ENCODE measurements around the gene SRPK3.

SRPK3 gene
- long read RNA-seq, result 0 reads

GRCh38 chrX:153780678-153781427 lies at the start of gene SRPK3:
Gene SRPK3, plus strand, starts transcription at chrX:153781041. Its CDS starts 46 bp downstream, at chrX:153781087.
- Histone ChIP-seq H3K27ac (replicated peaks) (no peak within 1 kb of the TSS), H3K4me3 (replicated peaks; ENCODE audit: insufficient read depth, low read length) (no peak within 1 kb of the TSS), H3K27me3 (ENCODE audit: insufficient read depth, poor library complexity, severe bottlenecking) (no peaks in the 10 kb centered on the region)
- DNase-seq (ENCODE audit: low read depth in 1 of 2, low spot score in 1 of 2), result no peak
- TF ChIP-seq CTCF (IDR thresholded peaks at IDR 0.05; ENCODE audit: insufficient read depth, low read length) (no peak), REST (IDR thresholded peaks at IDR 0.05; ENCODE audit: insufficient replicate concordance, low read depth) (no peak), GABPA (IDR thresholded peaks at IDR 0.05; ENCODE audit: low read depth) (no peak), POLR2AphosphoS5 (IDR thresholded peaks at IDR 0.05; ENCODE audit: low read depth) (no peak), SPI1 (IDR thresholded peaks at IDR 0.05; ENCODE audit: borderline replicate concordance, low read depth) (no peak)

DNA sequence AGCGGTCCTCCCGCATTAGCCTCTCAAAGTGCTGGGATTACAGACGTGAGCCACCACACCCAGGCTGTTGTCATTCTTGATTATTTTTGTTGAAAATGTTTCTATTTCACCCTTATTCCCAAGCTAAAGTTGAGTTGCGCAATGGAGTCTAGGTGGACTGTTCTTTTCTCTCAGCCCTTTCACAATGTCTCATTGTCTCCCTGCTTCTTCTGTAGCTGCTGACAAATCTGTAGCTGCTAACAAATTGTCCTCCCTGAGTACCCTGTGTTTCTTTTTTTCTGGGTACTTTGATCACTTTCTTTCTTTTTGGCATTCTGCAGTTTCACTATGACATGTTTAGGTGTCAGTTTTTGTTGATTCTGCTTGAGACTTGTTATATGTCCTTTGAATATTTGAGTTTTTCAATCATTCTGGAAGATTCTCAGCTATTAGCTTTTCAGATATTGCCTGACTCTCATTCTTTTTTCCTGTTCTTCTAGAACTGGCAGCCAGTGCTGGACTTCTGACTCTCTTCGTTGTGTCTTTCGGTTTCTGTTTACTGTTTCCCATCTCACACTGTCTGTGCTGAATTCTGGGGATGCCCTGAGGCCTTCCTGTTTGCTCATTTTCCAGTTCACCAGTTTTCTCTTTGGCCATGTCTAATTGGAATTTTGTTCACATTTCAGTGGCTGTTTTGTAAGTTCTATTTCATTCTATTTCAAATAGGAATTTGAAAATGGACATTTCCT lies 49.6 kb upstream of the SRPK3 start:
- Histone ChIP-seq H3K27ac (replicated peaks) (no peak overlapping the region), H3K27me3 (ENCODE audit: insufficient read depth, poor library complexity, severe bottlenecking) (no peaks in the 10 kb centered on the region), H3K4me3 (replicated peaks; ENCODE audit: insufficient read depth, low read length) (no peak overlapping the region)
- DNase-seq (ENCODE audit: low read depth in 1 of 2, low spot score in 1 of 2), result peak in 1 of 2 experiments; percentile 13
- TF ChIP-seq GABPA (IDR thresholded peaks at IDR 0.05; ENCODE audit: low read depth), result no peak
- TF ChIP-seq REST (IDR thresholded peaks at IDR 0.05; ENCODE audit: insufficient replicate concordance, low read depth), result no peak
- no peak for TF ChIP-seq CTCF (IDR thresholded peaks at IDR 0.05; ENCODE audit: insufficient read depth, low read length)

- H3K27ac ChIP-seq (replicated peaks), result no peak overlapping the region
- H3K4me3 ChIP-seq (replicated peaks; ENCODE audit: insufficient read depth, low read length), result no peak overlapping the region
- no peak for DNase-seq (ENCODE audit: low read depth in 1 of 2, low spot score in 1 of 2)
- no peaks in the 10 kb centered on the region for H3K27me3 ChIP-seq (ENCODE audit: insufficient read depth, poor library complexity, severe bottlenecking)
- TF ChIP-seq REST (IDR thresholded peaks at IDR 0.05; ENCODE audit: insufficient replicate concordance, low read depth) (no peak), GABPA (IDR thresholded peaks at IDR 0.05; ENCODE audit: low read depth) (no peak), CTCF (IDR thresholded peaks at IDR 0.05; ENCODE audit: insufficient read depth, low read length) (no peak), POLR2AphosphoS5 (IDR thresholded peaks at IDR 0.05; ENCODE audit: low read depth) (no peak), SPI1 (IDR thresholded peaks at IDR 0.05; ENCODE audit: borderline replicate concordance, low read depth) (no peak)
Measured at GRCh38 chrX:153731845-153732215, 49.0 kb upstream of the SRPK3 start.
